ENCODE results near the gene BRAP.

DNA sequence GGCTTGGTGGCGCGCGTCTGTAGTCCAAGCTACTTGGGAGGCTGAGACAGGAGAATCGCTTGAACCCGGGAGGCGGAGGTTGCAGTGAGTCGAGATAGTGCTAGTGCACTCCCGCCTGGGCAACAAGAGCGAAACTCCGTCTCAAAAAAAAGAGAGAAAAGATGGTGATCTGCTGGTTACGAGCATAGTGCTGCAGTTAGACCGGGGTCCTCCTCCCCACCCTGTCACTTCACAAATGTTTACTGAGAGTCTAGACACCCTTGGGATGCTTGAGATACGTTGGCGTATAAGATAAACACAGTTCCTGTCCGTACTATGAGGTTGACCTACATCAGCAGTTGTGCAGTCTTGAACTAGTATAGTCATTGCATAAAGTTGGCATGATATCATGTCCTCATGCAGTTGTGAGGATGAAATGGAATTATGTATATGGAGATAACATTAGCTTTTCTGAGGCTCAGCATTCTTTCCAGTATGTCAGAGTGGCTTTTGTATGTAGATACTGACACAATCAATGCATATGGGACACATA is 884 bp upstream of the BRAP start:
- TF ChIP-seq CTCF (conservative IDR thresholded peaks at IDR 0.05 in 1 of 2, IDR thresholded peaks at IDR 0.05 in 1 of 2; ENCODE audit: low read depth in 1 of 2, low read length in 2 of 2) = no peak
- no peak for TF ChIP-seq EZH2 (IDR thresholded peaks at IDR 0.05; ENCODE audit: low read length, missing control alignments)

All from fibroblast of lung (primary cell).